Liver (tissue), 3 donors: ENCODE results near the gene PDGFC.
A peak's percentile ranks its signal among the peaks of the same experiment; 100 is the strongest.

Experiments used
- ATF3 ChIP-seq: IDR thresholded peaks from 2 replicates; pipeline ENCODE4 v1.6.1; 2016; ENCODE audit warnings: antibody characterized with exemption
- CTCF ChIP-seq: fragments of 150-350 bp; IDR thresholded peaks from 2 replicates; pipeline ENCODE4 v1.5.1; 2017; ENCODE audit warnings: improper control_type of control experiment, low read depth, low read length; ENCODE audit not compliant: missing input control
- GABPA ChIP-seq, 2 donors: IDR thresholded peaks in 1 of 2; conservative IDR thresholded peaks in 1 of 2; 2 replicates each; pipeline ENCODE4 v1.6.1; 2016; ENCODE audit warnings: antibody characterized with exemption in 2 of 2, mild to moderate bottlenecking in 1 of 2, moderate library complexity in 1 of 2
- JUND ChIP-seq, 2 donors: IDR thresholded peaks; 2 replicates each; pipeline ENCODE4 v1.6.1; 2016; ENCODE audit warnings: antibody characterized with exemption in 2 of 2
- MAX ChIP-seq: IDR thresholded peaks from 2 replicates; pipeline ENCODE4 v1.6.1; 2016; ENCODE audit warnings: antibody characterized with exemption
- NR2F2 ChIP-seq: IDR thresholded peaks from 2 replicates; pipeline ENCODE4 v1.6.1; 2016; ENCODE audit warnings: antibody characterized with exemption
- REST ChIP-seq: IDR thresholded peaks from 2 replicates; pipeline ENCODE4 v1.6.1; 2016; ENCODE audit warnings: antibody characterized with exemption, mild to moderate bottlenecking
- RXRA ChIP-seq, 2 donors: IDR thresholded peaks; 2 replicates each; pipeline ENCODE4 v1.6.1; 2017 to 2018; ENCODE audit warnings: antibody characterized with exemption in 2 of 2, mild to moderate bottlenecking in 1 of 2
- SP1 ChIP-seq: IDR thresholded peaks from 2 replicates; pipeline ENCODE4 v1.6.1; 2018; ENCODE audit warnings: antibody characterized with exemption, mild to moderate bottlenecking
- TAF1 ChIP-seq: conservative IDR thresholded peaks from 2 replicates; pipeline ENCODE4 v1.6.1; 2016; ENCODE audit warnings: antibody characterized with exemption, mild to moderate bottlenecking
- YY1 ChIP-seq: IDR thresholded peaks from 2 replicates; pipeline ENCODE4 v1.6.1; 2016; ENCODE audit warnings: antibody characterized with exemption, mild to moderate bottlenecking
- ZBTB33 ChIP-seq: IDR thresholded peaks from 2 replicates; pipeline ENCODE4 v1.6.1; 2016; ENCODE audit warnings: antibody characterized with exemption
- donor health status: healthy.
- donor health status: healthy.

- no peak for TF ChIP-seq CTCF
- peak; percentile 78 for TF ChIP-seq YY1
- TF ChIP-seq SP1 = peak; percentile 23
- TF ChIP-seq REST = no peak
- no peak for TF ChIP-seq GABPA (IDR thresholded peaks at IDR 0.05 in 1 of 2, conservative IDR thresholded peaks at IDR 0.05 in 1 of 2)
- no peak for TF ChIP-seq TAF1
- no peak for TF ChIP-seq MAX
- no peak for TF ChIP-seq JUND (IDR thresholded peaks at IDR 0.05)
- no peak for TF ChIP-seq ATF3
- no peak for TF ChIP-seq ZBTB33
- TF ChIP-seq NR2F2 = no peak
- peak in 1 of 2 donors; percentile 18 for TF ChIP-seq RXRA (IDR thresholded peaks at IDR 0.05)
Observed at GRCh38 chr4:156898373-156899117, 73.1 kb downstream of the PDGFC start.
